Activated CD4-positive, alpha-beta T cell treated with anti-CD3 and anti-CD28 coated beads, Interleukin-2, amount 10 ng/mL, durations not matched to agents 24 days and 14 days (primary cell): ENCODE data around the gene ESR1. TPM values are rescaled to one million over a fixed set of nuclear protein-coding genes. Genes with fewer than 3 reads are reported as not detected.

Experiments
- DNase-seq: peaks from one replicate; pipeline ENCODE4 v3.0.0; 2022
- H3K27ac Mint-ChIP-seq: one replicate; pipeline ENCODE4 v1.8.0; 2022; ENCODE audit warnings: mild to moderate bottlenecking, mixed read lengths
- H3K27me3 Mint-ChIP-seq: one replicate; pipeline ENCODE4 v1.8.0; 2022; ENCODE audit warnings: mixed read lengths
- H3K36me3 Mint-ChIP-seq: one replicate; pipeline ENCODE4 v1.8.0; 2022; ENCODE audit warnings: low read depth, mild to moderate bottlenecking, mixed read lengths
- H3K4me1 Mint-ChIP-seq: one replicate; pipeline ENCODE4 v1.8.0; 2021; ENCODE audit warnings: mixed read lengths
- H3K4me3 Mint-ChIP-seq: one replicate; pipeline ENCODE4 v1.8.0; 2022; ENCODE audit warnings: mild to moderate bottlenecking, moderate library complexity, mixed read lengths
- H3K9me3 Mint-ChIP-seq: one replicate; pipeline ENCODE4 v1.8.0; 2021; ENCODE audit warnings: mixed read lengths
- intact Hi-C: fragments of 100-400 bp; cut with micrococcal nuclease; formaldehyde crosslinking; loops from one replicate; pipeline ENCODE4 v1.15.1; 2023
- total RNA-seq: library from RNA; stranded (reverse); gene quantifications from 2 replicates; pipeline ENCODE4 v1.2.3, GENCODE V29; 2022

ESR1 gene
- total RNA-seq, 1 donor from 2014 or later, result 0.35 TPM

- no peak overlapping the region for H3K4me3 Mint-ChIP-seq
- no peaks in the 10 kb centered on the region for H3K9me3 Mint-ChIP-seq
- peaks cover 3% of the 10 kb centered on the region for H3K27me3 Mint-ChIP-seq
- peaks cover 3% of the 10 kb centered on the region for H3K4me1 Mint-ChIP-seq
- H3K27ac Mint-ChIP-seq, result no peak overlapping the region
- no peaks in the 10 kb centered on the region for H3K36me3 Mint-ChIP-seq
- intact Hi-C loops, result no loop called here
- no peak for DNase-seq
Measured at GRCh38 chr6:152096863-152097496, 289.5 kb downstream of the ESR1 start.

- H3K4me1 Mint-ChIP-seq, result peaks cover 3% of the 10 kb centered on the region
- no peaks in the 10 kb centered on the region for H3K9me3 Mint-ChIP-seq
- H3K36me3 Mint-ChIP-seq, result no peaks in the 10 kb centered on the region
- intact Hi-C loops, result no loop called here
- DNase-seq, result no peak
- peaks cover 3% of the 10 kb centered on the region for H3K27me3 Mint-ChIP-seq
- no peak overlapping the region for H3K4me3 Mint-ChIP-seq
- H3K27ac Mint-ChIP-seq, result no peak overlapping the region
Measured at GRCh38 chr6:152098683-152099082, 291.2 kb downstream of the ESR1 start.

GRCh38 chr6:152099446-152100182, 292.1 kb downstream of the ESR1 start:
- no peak for DNase-seq
- Mint-ChIP-seq H3K4me1 (peaks cover 3% of the 10 kb centered on the region), H3K9me3 (no peaks in the 10 kb centered on the region), H3K27ac (no peak overlapping the region), H3K27me3 (peaks cover 3% of the 10 kb centered on the region), H3K4me3 (no peak overlapping the region), H3K36me3 (no peaks in the 10 kb centered on the region)
- intact Hi-C loops, result no loop called here

GRCh38 chr6:152100183-152100618, 292.7 kb downstream of the ESR1 start:
- no peaks in the 10 kb centered on the region for H3K9me3 Mint-ChIP-seq
- no peak overlapping the region for H3K27ac Mint-ChIP-seq
- H3K36me3 Mint-ChIP-seq, result no peaks in the 10 kb centered on the region
- no peak overlapping the region for H3K4me3 Mint-ChIP-seq
- intact Hi-C loops, result no loop called here
- DNase-seq, result no peak
- H3K4me1 Mint-ChIP-seq, result peaks cover 3% of the 10 kb centered on the region
- H3K27me3 Mint-ChIP-seq, result peaks cover 3% of the 10 kb centered on the region

- no peaks in the 10 kb centered on the region for H3K36me3 Mint-ChIP-seq
- H3K27me3 Mint-ChIP-seq, result peaks cover 3% of the 10 kb centered on the region
Measured at GRCh38 chr6:152107973-152108372, 300.5 kb downstream of the ESR1 start.

GRCh38 chr6:152110886-152111820, 303.7 kb downstream of the ESR1 start:
- H3K27me3 Mint-ChIP-seq, result peaks cover 3% of the 10 kb centered on the region
- no peaks in the 10 kb centered on the region for H3K36me3 Mint-ChIP-seq
- H3K4me3 Mint-ChIP-seq, result no peak overlapping the region
- no peak overlapping the region for H3K27ac Mint-ChIP-seq
- intact Hi-C loops, result no loop called here
- no peaks in the 10 kb centered on the region for H3K4me1 Mint-ChIP-seq
- H3K9me3 Mint-ChIP-seq, result no peaks in the 10 kb centered on the region
- no peak for DNase-seq

More at GRCh38 chr6:152107973-152108372, 300.5 kb downstream of the ESR1 start:
- no peak overlapping the region for H3K27ac Mint-ChIP-seq
- intact Hi-C loops, result no loop called here
- H3K4me3 Mint-ChIP-seq, result no peak overlapping the region
- no peaks in the 10 kb centered on the region for H3K9me3 Mint-ChIP-seq
- no peaks in the 10 kb centered on the region for H3K4me1 Mint-ChIP-seq
- DNase-seq, result no peak

GRCh38 chr6:152112491-152113261, 305.2 kb downstream of the ESR1 start:
- Mint-ChIP-seq H3K4me1 (peaks cover 2% of the 10 kb centered on the region), H3K4me3 (no peak overlapping the region), H3K27me3 (peaks cover 3% of the 10 kb centered on the region), H3K9me3 (no peaks in the 10 kb centered on the region), H3K27ac (no peak overlapping the region), H3K36me3 (no peaks in the 10 kb centered on the region)
- intact Hi-C loops, result no loop called here
- DNase-seq, result no peak

GRCh38 chr6:152117156-152118133, 310.0 kb downstream of the ESR1 start:
- no peak overlapping the region for H3K27ac Mint-ChIP-seq
- H3K9me3 Mint-ChIP-seq, result no peaks in the 10 kb centered on the region
- H3K4me3 Mint-ChIP-seq, result no peak overlapping the region
- peaks cover 6% of the 10 kb centered on the region for H3K4me1 Mint-ChIP-seq
- H3K36me3 Mint-ChIP-seq, result peaks cover 32% of the 10 kb centered on the region
- no peak for DNase-seq
- H3K27me3 Mint-ChIP-seq, result no peaks in the 10 kb centered on the region
- intact Hi-C loops, result no loop called here

GRCh38 chr6:152118224-152118623, 310.7 kb downstream of the ESR1 start:
- Mint-ChIP-seq H3K27me3 (no peaks in the 10 kb centered on the region), H3K27ac (no peak overlapping the region), H3K4me1 (peaks cover 6% of the 10 kb centered on the region), H3K9me3 (no peaks in the 10 kb centered on the region), H3K36me3 (peaks cover 32% of the 10 kb centered on the region), H3K4me3 (no peak overlapping the region)
- intact Hi-C loops, result no loop called here
- no peak for DNase-seq

- DNase-seq, result no peak
- H3K36me3 Mint-ChIP-seq, result peaks cover 33% of the 10 kb centered on the region
- peaks cover 6% of the 10 kb centered on the region for H3K4me1 Mint-ChIP-seq
- H3K27ac Mint-ChIP-seq, result no peak overlapping the region
- H3K4me3 Mint-ChIP-seq, result no peak overlapping the region
- H3K9me3 Mint-ChIP-seq, result no peaks in the 10 kb centered on the region
- intact Hi-C loops, result no loop called here
- no peaks in the 10 kb centered on the region for H3K27me3 Mint-ChIP-seq
Measured at GRCh38 chr6:152118678-152119077, 311.2 kb downstream of the ESR1 start.

- no peak overlapping the region for H3K27ac Mint-ChIP-seq
- intact Hi-C loops, result no loop called here
Measured at GRCh38 chr6:152119831-152120230, 312.3 kb downstream of the ESR1 start.

GRCh38 chr6:152121910-152122309, 314.4 kb downstream of the ESR1 start:
- H3K27me3 Mint-ChIP-seq, result no peaks in the 10 kb centered on the region
- no peak for DNase-seq
- no peak overlapping the region for H3K27ac Mint-ChIP-seq
- H3K4me3 Mint-ChIP-seq, result no peak overlapping the region
- intact Hi-C loops, result no loop called here
- H3K36me3 Mint-ChIP-seq, result peaks cover 36% of the 10 kb centered on the region
- H3K9me3 Mint-ChIP-seq, result no peaks in the 10 kb centered on the region
- peaks cover 6% of the 10 kb centered on the region for H3K4me1 Mint-ChIP-seq

More at GRCh38 chr6:152119831-152120230, 312.3 kb downstream of the ESR1 start:
- no peaks in the 10 kb centered on the region for H3K9me3 Mint-ChIP-seq
- peaks cover 6% of the 10 kb centered on the region for H3K4me1 Mint-ChIP-seq
- no peak overlapping the region for H3K4me3 Mint-ChIP-seq
- DNase-seq, result no peak
- H3K27me3 Mint-ChIP-seq, result no peaks in the 10 kb centered on the region
- H3K36me3 Mint-ChIP-seq, result peaks cover 36% of the 10 kb centered on the region
